GM18870 (cell line): Measurements from ENCODE around the gene AP5Z1.
A peak's percentile ranks its signal among the peaks of the same experiment; 100 is the strongest.

Experiments
- ATAC-seq: cut with Tn5 transposase; IDR thresholded peaks from one replicate; pipeline ENCODE4 v1.9.1; 2021; ENCODE audit warnings: moderate library complexity; ENCODE audit not compliant: unreplicated experiment

The AP5Z1 gene

GRCh38 chr7:4775250-4775847 is at the start of gene AP5Z1:
Gene AP5Z1, plus strand, starts transcription at chr7:4775623. Its CDS starts 93 bp downstream, at chr7:4775716.
- peak; percentile 72 for ATAC-seq

GRCh38 chr7:4725850-4726450 is 49.5 kb upstream of the AP5Z1 start:
- ATAC-seq = no peak

- ATAC-seq = no peak
These were observed 48.9 kb upstream of the AP5Z1 start for GRCh38 chr7:4726566-4726965.

- ATAC-seq = no peak
These were observed 47.3 kb upstream of the AP5Z1 start for GRCh38 chr7:4727914-4728705.

GRCh38 chr7:4729266-4729665 is 46.2 kb upstream of the AP5Z1 start:
- no peak for ATAC-seq

- ATAC-seq = no peak
These were observed 45.1 kb upstream of the AP5Z1 start for GRCh38 chr7:4730276-4730675.

GRCh38 chr7:4730971-4731370 is 44.5 kb upstream of the AP5Z1 start:
- no peak for ATAC-seq

- ATAC-seq = no peak
These were observed 43.6 kb upstream of the AP5Z1 start for GRCh38 chr7:4731803-4732202.

- ATAC-seq = no peak
These were observed 41.4 kb upstream of the AP5Z1 start for GRCh38 chr7:4733936-4734528.

- ATAC-seq = no peak
These were observed 40.7 kb upstream of the AP5Z1 start for GRCh38 chr7:4734587-4735345.

GRCh38 chr7:4737300-4737699 is 38.1 kb upstream of the AP5Z1 start:
- ATAC-seq = no peak

- no peak for ATAC-seq
These were observed 36.5 kb upstream of the AP5Z1 start for GRCh38 chr7:4738711-4739527.

- ATAC-seq = no peak
These were observed 35.9 kb upstream of the AP5Z1 start for GRCh38 chr7:4739528-4739992.

GRCh38 chr7:4740796-4741195 is 34.6 kb upstream of the AP5Z1 start:
- ATAC-seq = no peak

- no peak for ATAC-seq
These were observed 33.3 kb upstream of the AP5Z1 start for GRCh38 chr7:4742051-4742573.

GRCh38 chr7:4742852-4743251 is 32.6 kb upstream of the AP5Z1 start:
- ATAC-seq = no peak

- ATAC-seq = peak; percentile 69
These were observed 30.8 kb upstream of the AP5Z1 start for GRCh38 chr7:4744391-4745264.

GRCh38 chr7:4745265-4745919 is 30.0 kb upstream of the AP5Z1 start:
- no peak for ATAC-seq
